NCI-H1092 (cell line): ENCODE measurements around the gene MZT1.

ENCODE experiments used
- DNase-seq: peaks from one replicate; lab custom pipeline; 2025; lab: John Stamatoyannopoulos, UW

MZT1 gene

GRCh38 chr13:72680353-72680752 lies 47.1 kb downstream of the MZT1 start:
- DNase-seq: no peak

GRCh38 chr13:72678312-72678711 lies 49.1 kb downstream of the MZT1 start:
- DNase-seq: no peak

- no peak for DNase-seq
Observed at GRCh38 chr13:72677431-72677830, 50.0 kb downstream of the MZT1 start.

DNA sequence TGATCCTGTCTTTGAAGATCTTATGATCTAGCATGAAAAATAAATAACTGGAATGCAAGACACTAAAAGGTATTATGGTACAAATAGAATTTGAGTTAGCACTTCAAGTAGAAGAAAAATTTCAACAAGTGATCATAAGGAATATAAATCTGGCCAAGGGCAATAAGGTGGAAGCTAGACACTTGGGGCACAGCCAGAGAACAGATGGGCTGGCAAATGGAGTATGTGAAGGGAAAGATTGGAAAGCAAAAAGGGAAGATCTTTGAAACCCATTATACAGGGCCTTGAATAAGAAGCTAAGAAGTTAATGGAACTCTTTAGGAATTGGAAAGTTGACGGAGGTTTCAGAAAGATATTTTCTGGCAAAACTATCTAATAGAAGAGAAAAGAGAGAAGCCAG lies 61.0 kb downstream of the MZT1 start:
- DNase-seq: no peak

DNA sequence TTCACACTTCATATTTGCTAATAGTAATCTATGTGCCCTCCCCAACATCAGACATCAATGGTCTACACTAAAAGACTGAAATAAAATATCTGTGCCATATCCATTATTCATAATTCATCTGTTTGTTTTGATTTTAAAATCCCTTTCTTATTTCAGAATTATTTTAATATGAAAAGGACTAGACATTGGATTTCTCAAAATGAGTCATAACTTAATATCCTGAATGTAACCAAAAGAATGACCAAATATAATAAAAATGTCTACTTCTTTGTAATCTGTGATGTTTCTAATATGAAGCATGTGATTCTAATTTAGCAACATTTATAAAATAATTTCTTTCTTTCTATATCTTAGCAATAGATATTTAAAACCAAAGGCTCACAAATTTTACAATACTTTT lies 64.9 kb downstream of the MZT1 start:
- no peak for DNase-seq
